Activated CD4-positive, alpha-beta T cell treated with anti-CD3 and anti-CD28 coated beads, Interleukin-2, amount 10 ng/mL, durations not matched to agents 7 days and 5 days (primary cell): ENCODE results near the gene TSPAN17. TPM values are rescaled to one million over a fixed set of nuclear protein-coding genes. Genes with fewer than 3 reads are reported as not detected.
A peak's percentile ranks its signal among the peaks of the same experiment; 100 is the strongest.

Experiments used
- CTCF ChIA-PET: fragments of 350-600 bp; sonication (Branson Sonifier 250); formaldehyde crosslinking; loops from one replicate; lab custom pipeline; 2021; ENCODE audit warnings: antibody characterized with exemption; lab: Charles Lee
- POLR2A ChIA-PET: fragments of 350-600 bp; sonication (Branson Sonifier 250); formaldehyde crosslinking; loops from one replicate; lab custom pipeline; 2021; ENCODE audit warnings: antibody characterized with exemption; lab: Charles Lee
- DNase-seq: peaks from one replicate; pipeline ENCODE4 v3.0.0-alpha.2; 2020
- H3K27ac Mint-ChIP-seq: one replicate; pipeline ENCODE4 v1.8.0; 2021; ENCODE audit warnings: mild to moderate bottlenecking, moderate library complexity, mixed read lengths
- H3K27me3 Mint-ChIP-seq: one replicate; pipeline ENCODE4 v1.8.0; 2021; ENCODE audit warnings: mixed read lengths
- H3K36me3 Mint-ChIP-seq: one replicate; pipeline ENCODE4 v1.8.0; 2021; ENCODE audit warnings: low read depth, mixed read lengths
- H3K4me1 Mint-ChIP-seq: one replicate; pipeline ENCODE4 v1.8.0; 2021; ENCODE audit warnings: mixed read lengths
- H3K4me3 Mint-ChIP-seq: one replicate; pipeline ENCODE4 v1.8.0; 2021; ENCODE audit warnings: mild to moderate bottlenecking, moderate library complexity, mixed read lengths
- H3K9me3 Mint-ChIP-seq: one replicate; pipeline ENCODE4 v1.8.0; 2021; ENCODE audit warnings: mixed read lengths
- total RNA-seq, 2 experiments: library from RNA; stranded (reverse); gene quantifications; one replicate each; pipeline ENCODE4 v1.2.3, GENCODE V29; 2021

The TSPAN17 gene
- total RNA-seq, 2 experiments from 2014 or later, result 39.6 to 42.5 TPM

- peaks cover 7% of the 10 kb centered on the region for H3K27me3 Mint-ChIP-seq
- H3K27ac Mint-ChIP-seq, result peak overlapping the region; percentile 38
- ChIA-PET POLR2A (no interaction called here), CTCF (interaction anchor here (0.5 to 5.8 kb wide), 39 partner anchors 9 to 1100 kb away, joined by 3 to 76 read pairs (median 4); partner anchors contain the start of genes CLTB and TSPAN17)
- H3K9me3 Mint-ChIP-seq, result no peaks in the 10 kb centered on the region
- H3K4me3 Mint-ChIP-seq, result no peak overlapping the region
- no peak for DNase-seq
- H3K36me3 Mint-ChIP-seq, result peaks cover 5% of the 10 kb centered on the region
- peaks cover 33% of the 10 kb centered on the region for H3K4me1 Mint-ChIP-seq
Observed at GRCh38 chr5:176659860-176660461, 12.7 kb downstream of the TSPAN17 start.

GRCh38 chr5:176660530-176660859, 13.2 kb downstream of the TSPAN17 start:
- Mint-ChIP-seq H3K27me3 (peaks cover 7% of the 10 kb centered on the region), H3K27ac (peak overlapping the region; percentile 38), H3K9me3 (no peaks in the 10 kb centered on the region), H3K4me1 (peaks cover 33% of the 10 kb centered on the region), H3K36me3 (peaks cover 3% of the 10 kb centered on the region), H3K4me3 (no peak overlapping the region)
- no peak for DNase-seq
- CTCF ChIA-PET, result interaction anchor here (0.5 to 5.8 kb wide), 42 partner anchors 9 to 1101 kb away, joined by 3 to 76 read pairs (median 4); partner anchors contain the start of genes CLTB and TSPAN17
- POLR2A ChIA-PET, result no interaction called here

GRCh38 chr5:176660860-176661641, 13.8 kb downstream of the TSPAN17 start:
- no peak overlapping the region for H3K27ac Mint-ChIP-seq
- peaks cover 3% of the 10 kb centered on the region for H3K36me3 Mint-ChIP-seq
- H3K27me3 Mint-ChIP-seq, result peaks cover 7% of the 10 kb centered on the region
- CTCF ChIA-PET, result interaction anchor here (0.5 to 5.8 kb wide), 43 partner anchors 8 to 1101 kb away, joined by 3 to 76 read pairs (median 4); partner anchors contain the start of genes CLTB and TSPAN17
- H3K4me1 Mint-ChIP-seq, result peaks cover 33% of the 10 kb centered on the region
- peak; percentile 81 for DNase-seq
- no peak overlapping the region for H3K4me3 Mint-ChIP-seq
- POLR2A ChIA-PET, result no interaction called here
- H3K9me3 Mint-ChIP-seq, result no peaks in the 10 kb centered on the region

GRCh38 chr5:176661676-176662075, 14.4 kb downstream of the TSPAN17 start:
- DNase-seq, result no peak
- no peak overlapping the region for H3K27ac Mint-ChIP-seq
- peaks cover 9% of the 10 kb centered on the region for H3K27me3 Mint-ChIP-seq
- ChIA-PET POLR2A (no interaction called here), CTCF (interaction anchor here (0.9 to 5.8 kb wide), 12 partner anchors 12 to 452 kb away, joined by 3 to 76 read pairs (median 4); partner anchors contain the start of gene TSPAN17)
- no peak overlapping the region for H3K4me3 Mint-ChIP-seq
- no peaks in the 10 kb centered on the region for H3K36me3 Mint-ChIP-seq
- no peaks in the 10 kb centered on the region for H3K9me3 Mint-ChIP-seq
- H3K4me1 Mint-ChIP-seq, result peaks cover 33% of the 10 kb centered on the region

GRCh38 chr5:176662371-176663333, 15.4 kb downstream of the TSPAN17 start:
- ChIA-PET POLR2A (no interaction called here), CTCF (interaction anchor here (0.6 to 2.5 kb wide), 3 partner anchors 11 to 110 kb away, joined by 3 to 9 read pairs (median 3); no protein-coding TSS in a partner anchor)

GRCh38 chr5:176663566-176663965, 16.3 kb downstream of the TSPAN17 start:
- POLR2A ChIA-PET, result no interaction called here
- Mint-ChIP-seq H3K4me1 (peaks cover 23% of the 10 kb centered on the region), H3K27me3 (peaks cover 11% of the 10 kb centered on the region), H3K9me3 (no peaks in the 10 kb centered on the region), H3K4me3 (no peak overlapping the region), H3K27ac (no peak overlapping the region), H3K36me3 (no peaks in the 10 kb centered on the region)
- DNase-seq, result no peak
- CTCF ChIA-PET, result interaction anchor here (0.8 kb wide), 1 partner anchor 10 kb away, joined by 3 read pairs; no protein-coding TSS in a partner anchor

More at GRCh38 chr5:176662371-176663333, 15.4 kb downstream of the TSPAN17 start:
- H3K4me1 Mint-ChIP-seq, result peaks cover 32% of the 10 kb centered on the region
- H3K4me3 Mint-ChIP-seq, result no peak overlapping the region
- DNase-seq, result no peak
- no peaks in the 10 kb centered on the region for H3K36me3 Mint-ChIP-seq
- peaks cover 11% of the 10 kb centered on the region for H3K27me3 Mint-ChIP-seq
- H3K9me3 Mint-ChIP-seq, result no peaks in the 10 kb centered on the region
- H3K27ac Mint-ChIP-seq, result no peak overlapping the region

- Mint-ChIP-seq H3K9me3 (no peaks in the 10 kb centered on the region), H3K27ac (no peak overlapping the region), H3K4me3 (no peak overlapping the region), H3K36me3 (no peaks in the 10 kb centered on the region), H3K27me3 (peaks cover 14% of the 10 kb centered on the region), H3K4me1 (peaks cover 14% of the 10 kb centered on the region)
- CTCF ChIA-PET, result no interaction called here
- no peak for DNase-seq
- POLR2A ChIA-PET, result no interaction called here
Observed at GRCh38 chr5:176664479-176664878, 17.2 kb downstream of the TSPAN17 start.

GRCh38 chr5:176664886-176665285, 17.6 kb downstream of the TSPAN17 start:
- H3K27ac Mint-ChIP-seq, result no peak overlapping the region
- H3K4me3 Mint-ChIP-seq, result no peak overlapping the region
- H3K4me1 Mint-ChIP-seq, result peaks cover 10% of the 10 kb centered on the region
- H3K36me3 Mint-ChIP-seq, result no peaks in the 10 kb centered on the region
- no peak for DNase-seq
- ChIA-PET POLR2A (no interaction called here), CTCF (no interaction called here)
- H3K9me3 Mint-ChIP-seq, result no peaks in the 10 kb centered on the region
- H3K27me3 Mint-ChIP-seq, result peaks cover 14% of the 10 kb centered on the region

GRCh38 chr5:176665517-176665916, 18.2 kb downstream of the TSPAN17 start:
- H3K27me3 Mint-ChIP-seq, result peaks cover 14% of the 10 kb centered on the region
- no peaks in the 10 kb centered on the region for H3K9me3 Mint-ChIP-seq
- POLR2A ChIA-PET, result no interaction called here
- H3K4me3 Mint-ChIP-seq, result no peak overlapping the region
- CTCF ChIA-PET, result no interaction called here
- H3K36me3 Mint-ChIP-seq, result no peaks in the 10 kb centered on the region
- peaks cover 4% of the 10 kb centered on the region for H3K4me1 Mint-ChIP-seq
- DNase-seq, result no peak
- H3K27ac Mint-ChIP-seq, result no peak overlapping the region

- Mint-ChIP-seq H3K9me3 (no peaks in the 10 kb centered on the region), H3K4me3 (no peak overlapping the region), H3K36me3 (no peaks in the 10 kb centered on the region), H3K4me1 (no peaks in the 10 kb centered on the region), H3K27ac (no peak overlapping the region), H3K27me3 (peaks cover 16% of the 10 kb centered on the region)
- CTCF ChIA-PET, result interaction anchor here (3.2 kb wide), 1 partner anchor 8 kb away, joined by 25 read pairs; no protein-coding TSS in a partner anchor
- DNase-seq, result no peak
- POLR2A ChIA-PET, result no interaction called here
Observed at GRCh38 chr5:176667637-176668036, 20.4 kb downstream of the TSPAN17 start.

GRCh38 chr5:176670449-176670848, 23.2 kb downstream of the TSPAN17 start:
- no peaks in the 10 kb centered on the region for H3K4me1 Mint-ChIP-seq
- no peak overlapping the region for H3K4me3 Mint-ChIP-seq
- H3K27me3 Mint-ChIP-seq, result peaks cover 9% of the 10 kb centered on the region
- H3K9me3 Mint-ChIP-seq, result no peaks in the 10 kb centered on the region
- ChIA-PET POLR2A (no interaction called here), CTCF (interaction anchor here (0.7 to 3.2 kb wide), 3 partner anchors 11 to 311 kb away, joined by 3 to 25 read pairs (median 4); no protein-coding TSS in a partner anchor)
- no peaks in the 10 kb centered on the region for H3K36me3 Mint-ChIP-seq
- no peak overlapping the region for H3K27ac Mint-ChIP-seq
- no peak for DNase-seq

- DNase-seq, result no peak
- ChIA-PET POLR2A (no interaction called here), CTCF (interaction anchor here (1.2 kb wide), 1 partner anchor 11 kb away, joined by 4 read pairs; no protein-coding TSS in a partner anchor)
- no peaks in the 10 kb centered on the region for H3K4me1 Mint-ChIP-seq
- H3K9me3 Mint-ChIP-seq, result no peaks in the 10 kb centered on the region
- no peaks in the 10 kb centered on the region for H3K36me3 Mint-ChIP-seq
- no peak overlapping the region for H3K27ac Mint-ChIP-seq
- H3K27me3 Mint-ChIP-seq, result peaks cover 9% of the 10 kb centered on the region
- no peak overlapping the region for H3K4me3 Mint-ChIP-seq
Observed at GRCh38 chr5:176671399-176671798, 24.1 kb downstream of the TSPAN17 start.
